GM12875 (cell line): Measurements from ENCODE around the gene AGTRAP.

Source experiments
- H3K4me3 ChIP-seq: one replicate; pipeline ENCODE4 v1.5.1; 2011; ENCODE audit warnings: low read depth, low read length, control low read depth
- TF ChIP-seq, protein P1 (sequence below): IDR thresholded peaks from 2 replicates; pipeline ENCODE4 v1.5.1; 2011; ENCODE audit warnings: low read depth, mild to moderate bottlenecking, control low read depth, inconsistent platforms, low read length, moderate library complexity, borderline replicate concordance; ENCODE audit not compliant: insufficient read depth

The AGTRAP gene

DNA sequence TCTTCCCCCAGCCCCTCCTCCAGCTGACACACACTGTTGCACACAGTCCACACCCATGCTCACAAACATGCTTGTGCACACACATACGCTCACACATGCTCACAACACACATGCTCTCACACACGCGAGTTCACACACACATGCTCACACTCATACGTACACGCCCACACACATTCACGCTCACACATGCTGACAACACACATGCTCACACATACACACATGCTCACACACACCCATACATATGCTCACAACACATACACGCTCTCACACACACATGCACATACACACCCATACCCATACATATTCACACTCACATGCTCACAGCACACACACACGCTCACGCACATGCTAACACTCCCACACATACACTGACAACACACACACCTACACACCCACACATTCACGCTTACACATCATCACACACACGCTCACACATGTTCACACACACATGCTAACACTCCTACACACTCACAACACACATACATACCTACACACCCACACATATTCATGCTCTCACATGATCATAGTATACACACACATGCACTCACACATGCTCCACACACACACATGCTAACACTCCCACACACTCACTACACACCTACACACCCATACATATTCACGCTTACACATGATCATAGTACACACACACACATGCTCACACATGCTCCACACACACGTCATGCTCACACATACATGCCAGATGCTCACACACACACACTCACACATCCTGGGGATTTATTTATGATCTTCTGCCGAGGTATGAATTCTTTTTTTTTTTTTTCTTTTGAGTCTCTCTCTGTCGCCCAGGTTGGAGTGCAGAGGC lies 33.7 kb upstream of the AGTRAP start:
- TF ChIP-seq, protein P1, sequence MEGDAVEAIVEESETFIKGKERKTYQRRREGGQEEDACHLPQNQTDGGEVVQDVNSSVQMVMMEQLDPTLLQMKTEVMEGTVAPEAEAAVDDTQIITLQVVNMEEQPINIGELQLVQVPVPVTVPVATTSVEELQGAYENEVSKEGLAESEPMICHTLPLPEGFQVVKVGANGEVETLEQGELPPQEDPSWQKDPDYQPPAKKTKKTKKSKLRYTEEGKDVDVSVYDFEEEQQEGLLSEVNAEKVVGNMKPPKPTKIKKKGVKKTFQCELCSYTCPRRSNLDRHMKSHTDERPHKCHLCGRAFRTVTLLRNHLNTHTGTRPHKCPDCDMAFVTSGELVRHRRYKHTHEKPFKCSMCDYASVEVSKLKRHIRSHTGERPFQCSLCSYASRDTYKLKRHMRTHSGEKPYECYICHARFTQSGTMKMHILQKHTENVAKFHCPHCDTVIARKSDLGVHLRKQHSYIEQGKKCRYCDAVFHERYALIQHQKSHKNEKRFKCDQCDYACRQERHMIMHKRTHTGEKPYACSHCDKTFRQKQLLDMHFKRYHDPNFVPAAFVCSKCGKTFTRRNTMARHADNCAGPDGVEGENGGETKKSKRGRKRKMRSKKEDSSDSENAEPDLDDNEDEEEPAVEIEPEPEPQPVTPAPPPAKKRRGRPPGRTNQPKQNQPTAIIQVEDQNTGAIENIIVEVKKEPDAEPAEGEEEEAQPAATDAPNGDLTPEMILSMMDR, result no peak
- no peak overlapping the region for H3K4me3 ChIP-seq

DNA sequence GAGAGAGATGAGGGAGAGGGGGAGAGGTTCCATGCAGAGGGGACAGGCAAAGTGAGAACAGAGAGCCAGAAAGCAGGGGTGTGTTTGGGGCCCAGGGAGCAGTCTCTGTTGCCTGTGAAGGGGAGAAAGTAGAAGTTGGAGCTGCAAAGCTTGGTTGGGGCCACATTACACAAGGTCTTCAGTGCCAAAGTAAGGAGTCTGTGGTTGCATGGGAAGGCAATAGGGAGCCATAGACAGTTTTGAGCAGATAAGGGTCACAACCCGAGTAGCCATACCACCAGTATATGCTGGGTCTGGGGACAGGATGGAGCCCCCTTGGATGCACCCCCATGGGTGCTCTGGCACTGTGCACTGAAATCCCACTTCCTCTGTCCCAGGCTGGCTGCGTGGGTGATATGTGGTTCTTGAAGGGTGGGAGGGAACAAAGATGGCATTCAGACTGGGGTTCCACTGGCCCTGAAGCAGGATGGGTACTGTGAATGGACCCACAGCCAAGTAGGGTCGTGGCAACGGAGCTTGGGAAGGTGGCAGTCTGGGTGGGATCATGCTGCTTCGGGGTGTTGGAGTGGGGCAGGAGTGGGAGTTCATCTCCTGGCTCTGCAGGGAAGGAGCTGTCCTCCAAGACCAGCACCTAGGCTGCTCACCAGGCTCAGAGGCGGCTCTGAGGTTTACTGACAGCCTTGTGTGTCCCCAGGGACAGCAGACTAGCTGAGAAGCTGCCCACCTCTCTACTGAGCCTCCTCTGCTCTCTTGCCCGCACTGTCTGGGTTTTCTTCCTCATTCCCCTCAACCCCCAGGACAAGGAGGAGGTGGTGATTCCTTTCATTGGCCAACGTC lies 32.4 kb upstream of the AGTRAP start:
- TF ChIP-seq, protein P1, result no peak
- no peak overlapping the region for H3K4me3 ChIP-seq

DNA sequence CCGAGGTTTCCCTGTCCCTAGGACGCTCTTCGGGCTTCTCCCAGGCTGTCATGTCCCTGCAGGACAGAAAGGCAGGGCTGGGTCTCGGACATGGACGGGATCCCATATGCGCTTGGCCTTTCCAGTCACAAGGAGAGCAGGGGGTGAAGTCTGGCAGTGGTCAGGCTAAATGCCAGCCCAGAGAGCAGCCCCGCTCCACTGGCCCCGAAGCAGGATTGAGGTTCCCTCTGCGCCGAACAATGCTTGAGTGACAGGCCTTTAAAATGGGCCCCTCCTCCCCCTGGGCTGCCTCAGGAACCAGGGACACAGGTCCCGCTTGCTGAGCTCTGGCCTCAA lies 31.8 kb upstream of the AGTRAP start:
- H3K4me3 ChIP-seq, result no peak overlapping the region
- TF ChIP-seq, protein P1, result no peak

DNA sequence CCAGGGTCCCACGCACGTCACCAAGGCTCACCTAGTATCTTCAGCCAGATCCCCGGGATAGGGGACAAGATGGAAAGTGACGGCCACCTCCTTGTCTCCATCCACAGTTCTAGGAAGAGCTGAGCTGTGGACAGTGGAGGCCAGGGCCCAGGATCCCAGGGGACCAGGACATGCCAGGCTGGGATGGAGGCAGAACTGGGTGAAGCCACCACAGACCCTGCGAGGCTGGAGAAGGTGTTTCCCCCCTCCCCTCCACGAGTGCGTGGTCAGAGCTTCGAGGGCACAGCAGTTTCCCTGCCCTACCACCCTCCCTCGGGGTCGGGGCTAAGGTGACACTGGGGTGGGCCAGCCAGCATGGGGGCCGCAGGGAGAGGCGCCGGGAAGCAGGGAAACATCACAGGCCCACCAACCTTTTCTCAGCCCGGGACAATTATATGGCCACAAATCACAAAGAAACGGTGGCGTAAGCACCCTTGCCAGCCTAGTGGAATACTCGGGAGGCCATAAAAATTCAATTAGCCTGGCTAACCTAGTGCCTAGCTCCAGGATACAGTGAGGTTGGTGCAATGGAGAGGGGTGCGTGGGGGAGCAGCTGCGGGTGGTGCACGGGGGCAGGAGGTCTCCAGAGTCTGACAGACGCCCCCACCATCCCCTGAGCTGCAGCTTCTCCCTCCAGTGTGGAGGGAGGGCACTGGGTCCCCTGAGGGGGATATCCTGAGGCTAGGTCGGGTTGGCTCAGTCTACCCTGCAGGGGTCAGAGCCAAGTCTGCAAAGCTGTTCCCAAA lies 31.1 kb upstream of the AGTRAP start:
- no peak overlapping the region for H3K4me3 ChIP-seq
- TF ChIP-seq, protein P1, result no peak

DNA sequence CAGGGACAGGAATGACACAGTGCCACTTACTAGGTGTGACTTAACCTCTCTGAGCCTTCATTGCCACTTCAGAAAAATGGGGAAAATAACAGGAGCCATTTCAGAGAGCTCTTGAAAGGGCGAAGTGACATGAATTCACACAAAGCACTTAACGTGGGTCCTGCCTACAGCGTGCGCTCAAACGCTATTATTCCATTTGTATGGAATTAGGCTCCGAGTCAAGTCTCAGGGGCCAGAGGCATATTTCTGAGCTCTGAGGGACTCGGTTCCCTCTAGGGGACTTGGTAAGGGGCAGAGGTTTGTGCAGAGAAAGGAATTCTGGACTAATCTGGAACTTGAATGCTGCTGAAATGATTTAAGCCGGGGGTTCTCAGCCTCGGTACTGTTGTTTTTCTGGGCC lies 30.3 kb upstream of the AGTRAP start:
- TF ChIP-seq, protein P1, result no peak
- no peak overlapping the region for H3K4me3 ChIP-seq

DNA sequence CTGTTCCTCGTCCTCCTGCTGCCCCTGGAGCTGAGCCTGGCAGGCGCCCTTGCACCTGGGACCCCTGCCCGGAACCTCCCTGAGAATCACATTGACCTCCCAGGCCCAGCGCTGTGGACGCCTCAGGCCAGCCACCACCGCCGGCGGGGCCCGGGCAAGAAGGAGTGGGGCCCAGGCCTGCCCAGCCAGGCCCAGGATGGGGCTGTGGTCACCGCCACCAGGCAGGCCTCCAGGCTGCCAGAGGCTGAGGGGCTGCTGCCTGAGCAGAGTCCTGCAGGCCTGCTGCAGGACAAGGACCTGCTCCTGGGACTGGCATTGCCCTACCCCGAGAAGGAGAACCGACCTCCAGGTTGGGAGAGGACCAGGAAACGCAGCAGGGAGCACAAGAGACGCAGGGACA lies 29.6 kb upstream of the AGTRAP start:
- TF ChIP-seq, protein P1, result no peak
- no peak overlapping the region for H3K4me3 ChIP-seq
